Stimulated activated CD8-positive, alpha-beta memory T cell treated with anti-CD3 and anti-CD28 coated beads, Interleukin-4, amount 100 ng/mL, for 48 hours (primary cell): ENCODE data around the gene ZNF227.
"Not testable (repeated sequence)": the region's sequence is repeated elsewhere in the genome, so short reads cannot be mapped to it uniquely, and the experiment has no call there.

Experiments used
- DNase-seq: peaks from one replicate; pipeline ENCODE4 v3.0.0-alpha.2; 2020

The ZNF227 gene

DNA sequence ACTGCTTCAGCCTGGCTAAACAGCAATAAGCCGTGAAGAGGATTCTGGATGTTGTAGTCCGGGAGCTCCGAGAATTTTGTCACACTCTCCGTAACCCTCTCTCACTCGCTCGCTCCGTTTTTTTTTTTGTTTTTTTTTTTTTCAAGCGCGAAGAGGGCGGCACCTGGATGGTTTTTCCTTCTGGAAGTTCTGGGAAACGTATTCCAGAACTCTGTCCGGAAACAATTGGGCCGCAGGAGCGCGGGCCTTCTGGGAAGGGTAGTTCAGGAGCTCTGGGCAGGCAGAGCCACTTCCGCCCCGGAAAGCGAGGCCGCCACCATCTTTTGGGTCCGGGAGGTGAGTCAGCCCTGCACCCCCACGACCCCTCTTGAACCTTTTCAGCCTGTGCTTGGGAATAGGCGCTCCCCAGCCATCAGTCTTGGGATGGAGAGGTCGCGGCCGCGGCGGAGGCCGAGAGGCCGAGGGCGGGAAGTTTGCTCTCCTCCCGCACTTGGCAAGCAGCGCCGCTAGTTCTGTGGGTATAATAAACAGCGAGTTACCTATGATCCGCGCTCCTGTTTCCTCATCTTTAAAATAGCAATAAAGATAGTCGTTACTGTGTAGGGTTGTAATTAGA lies at the start of gene ZNF227:
Gene ZNF227, plus strand, starts transcription at position 283 of the 616 bp plus-strand sequence. CDS start 5,261 bp downstream, outside the sequence.
- DNase-seq: peak; percentile 85

DNA sequence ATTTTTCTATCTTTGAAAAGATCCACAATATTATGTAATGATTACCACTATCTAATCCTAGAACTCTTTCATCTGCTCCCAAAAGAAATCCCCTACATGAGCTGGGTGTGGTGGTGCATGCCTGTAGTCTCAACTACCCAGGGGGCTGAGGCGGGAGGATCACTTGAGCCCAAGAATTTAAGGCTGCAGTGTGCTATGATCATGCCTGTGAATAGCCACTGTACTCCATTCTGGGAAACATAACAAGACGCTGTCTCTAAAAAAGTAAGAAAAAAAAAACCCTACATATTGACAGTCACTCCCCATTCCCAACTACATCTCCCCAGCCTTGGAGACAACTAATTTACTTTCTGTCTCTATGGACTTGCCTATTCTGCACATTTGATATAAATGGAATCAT lies 48.5 kb upstream of the ZNF227 start:
- no peak for DNase-seq

GRCh38 chr19:44164327-44164672 lies 48.0 kb upstream of the ZNF227 start:
- no peak for DNase-seq

DNA sequence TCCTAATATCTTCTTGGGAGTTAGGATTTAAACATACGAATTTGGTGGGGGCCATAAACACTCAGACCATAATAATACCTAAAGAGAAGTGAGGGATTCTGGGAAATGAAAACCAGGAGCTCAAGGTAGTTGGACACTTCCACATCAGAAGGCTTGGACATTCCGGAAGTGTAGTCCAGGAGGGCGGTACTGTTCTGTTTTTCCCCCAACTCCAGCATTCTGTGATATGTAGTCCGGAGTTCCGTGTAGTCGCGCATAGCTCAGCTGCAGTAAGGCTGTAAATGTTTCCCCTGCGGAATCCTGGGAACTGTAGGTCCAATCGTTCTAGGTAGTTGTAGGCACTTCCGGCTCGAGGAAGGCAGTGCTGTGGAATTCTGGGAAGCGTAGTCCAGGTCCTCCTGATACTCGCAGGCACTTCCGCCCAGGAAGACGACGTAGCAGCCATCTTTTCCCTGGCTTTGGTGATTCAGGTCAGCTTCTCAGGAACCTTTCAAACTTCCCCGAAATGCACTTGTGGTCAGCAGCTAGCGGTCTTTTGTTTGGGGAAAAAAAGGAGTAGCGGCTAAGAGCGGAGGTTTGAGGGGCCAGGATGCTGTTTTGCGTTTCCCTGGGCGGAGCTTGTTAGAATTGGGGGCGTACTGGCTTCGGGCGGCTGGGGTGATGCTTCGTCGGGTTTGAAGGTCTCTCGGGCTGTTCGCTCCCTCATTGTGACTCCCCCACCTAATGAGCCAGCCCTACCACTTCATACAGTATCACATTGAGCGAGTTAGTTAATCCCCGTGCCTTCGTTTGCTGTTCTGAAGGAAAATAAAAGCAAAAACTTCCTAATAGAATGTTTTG lies 47.4 kb upstream of the ZNF227 start, which contains the start of gene ZNF226:
Gene ZNF226, plus strand, starts transcription at position 428 of the 840 bp plus-strand sequence. CDS start 4,981 bp downstream, outside the sequence.
- peak; percentile 82 for DNase-seq

- DNase-seq: not testable (repeated sequence)
These were observed 41.7 kb upstream of the ZNF227 start for GRCh38 chr19:44170660-44171059.

DNA sequence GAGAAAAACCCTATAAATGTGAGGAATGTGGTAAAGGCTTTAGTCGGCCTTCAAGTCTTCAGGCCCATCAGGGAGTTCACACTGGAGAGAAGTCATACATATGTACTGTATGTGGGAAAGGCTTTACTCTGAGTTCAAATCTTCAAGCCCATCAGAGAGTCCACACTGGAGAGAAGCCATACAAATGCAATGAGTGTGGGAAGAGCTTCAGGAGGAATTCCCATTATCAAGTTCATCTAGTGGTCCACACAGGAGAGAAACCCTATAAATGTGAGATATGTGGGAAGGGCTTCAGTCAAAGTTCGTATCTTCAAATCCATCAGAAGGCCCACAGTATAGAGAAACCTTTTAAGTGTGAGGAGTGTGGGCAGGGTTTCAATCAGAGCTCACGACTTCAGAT lies 35.7 kb upstream of the ZNF227 start:
- DNase-seq: no peak

- no peak for DNase-seq
These were observed 31.4 kb upstream of the ZNF227 start for GRCh38 chr19:44180968-44181367.

DNA sequence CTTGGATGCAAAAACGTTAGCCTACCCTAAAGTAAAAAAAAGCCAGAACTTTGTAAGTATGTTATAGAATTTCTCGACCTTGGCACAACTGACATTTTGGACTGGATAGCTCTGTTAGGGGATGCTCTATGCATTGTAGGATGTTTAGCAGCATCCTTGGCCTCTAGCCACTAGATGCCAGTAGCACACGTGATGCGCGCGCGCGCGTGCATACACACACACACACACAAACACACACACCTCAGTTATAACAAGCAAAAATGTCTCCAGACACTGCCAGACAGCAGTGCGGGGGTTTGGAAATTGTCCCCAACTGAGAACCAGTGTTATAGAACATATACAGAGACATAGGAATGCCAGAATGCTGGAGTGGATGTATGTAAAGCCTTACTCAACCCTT lies 30.2 kb upstream of the ZNF227 start:
- no peak for DNase-seq

- DNase-seq: no peak
These were observed 22.3 kb upstream of the ZNF227 start for GRCh38 chr19:44190020-44190419.

DNA sequence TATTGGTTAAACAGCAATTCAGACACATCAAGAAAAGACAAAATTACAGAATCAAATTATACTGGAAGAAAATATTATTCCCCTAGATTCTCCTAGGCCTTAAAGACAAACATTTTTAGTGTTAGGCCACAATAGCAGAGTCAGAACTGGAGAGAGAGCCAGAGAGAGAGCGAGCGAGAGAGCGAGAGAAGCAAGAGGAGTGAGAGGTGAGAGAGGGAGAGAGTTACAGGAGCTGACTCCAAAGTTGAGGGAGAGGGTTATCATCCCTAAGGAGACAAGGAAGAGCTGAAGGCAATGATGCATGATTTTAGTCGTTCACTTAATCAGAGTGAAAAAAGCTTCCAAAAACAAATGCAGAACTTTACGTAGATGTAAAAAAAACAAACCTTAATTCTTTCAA lies 20.2 kb upstream of the ZNF227 start:
- no peak for DNase-seq

GRCh38 chr19:44196772-44197171 lies 15.6 kb upstream of the ZNF227 start:
- no peak for DNase-seq

DNA sequence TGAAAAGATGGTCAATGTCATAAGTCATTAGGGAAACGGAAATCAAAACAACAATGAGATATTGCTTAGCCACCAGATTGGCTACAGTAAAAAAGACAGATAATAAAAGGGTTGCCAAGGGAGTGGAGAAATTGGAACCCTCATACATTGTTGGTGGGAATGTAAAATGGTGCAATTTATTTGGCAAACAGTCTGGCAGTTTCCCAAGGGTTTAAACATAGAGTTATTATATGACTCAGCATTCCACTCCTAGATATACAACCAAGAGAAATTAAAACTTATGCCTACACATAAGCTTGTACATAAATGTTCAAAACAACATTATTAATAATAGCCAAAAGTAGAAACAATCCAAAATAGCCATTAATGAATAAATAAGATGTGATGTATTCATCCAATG lies 9.9 kb upstream of the ZNF227 start:
- no peak for DNase-seq

- DNase-seq: no peak
These were observed 9.4 kb upstream of the ZNF227 start for GRCh38 chr19:44202974-44203373.

DNA sequence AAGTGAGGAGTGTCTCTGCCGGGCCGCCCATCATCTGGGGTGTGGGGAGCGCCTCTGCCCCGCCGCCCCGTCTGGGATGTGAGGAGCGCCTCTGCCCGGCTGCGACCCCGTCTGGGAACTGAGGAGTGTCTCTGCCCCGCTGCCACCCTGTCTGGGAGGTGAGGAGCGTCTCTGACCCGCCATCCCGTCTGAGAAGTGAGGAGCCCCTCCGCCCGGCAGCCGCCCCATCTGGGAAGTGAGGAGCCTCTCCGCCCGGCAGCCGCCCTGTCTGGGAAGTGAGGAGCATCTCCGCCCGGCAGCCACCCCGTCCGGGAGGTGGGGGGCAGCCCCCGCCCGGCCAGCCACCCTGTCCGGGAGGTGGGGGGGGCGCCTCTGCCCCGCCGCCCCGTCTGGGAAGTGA lies 8.5 kb upstream of the ZNF227 start:
- not testable (repeated sequence) for DNase-seq

DNA sequence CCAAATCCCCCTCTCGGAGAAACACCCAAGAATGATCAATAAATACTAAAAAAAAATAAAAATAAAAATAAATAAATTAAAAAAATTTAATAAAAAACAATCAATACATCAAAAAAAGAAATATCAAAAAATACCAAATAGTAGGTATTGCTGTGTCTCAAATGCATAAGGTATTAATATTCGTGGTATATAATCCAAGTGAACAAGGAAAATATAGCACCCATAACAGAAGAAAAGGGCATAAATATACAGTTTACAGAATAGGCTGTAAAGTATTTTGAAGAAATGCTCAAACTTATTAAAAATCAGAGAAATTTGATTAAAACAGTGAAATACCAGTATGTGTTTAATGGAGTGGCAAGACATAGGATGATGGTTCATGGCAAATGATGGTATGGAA lies 7.6 kb upstream of the ZNF227 start:
- no peak for DNase-seq

DNA sequence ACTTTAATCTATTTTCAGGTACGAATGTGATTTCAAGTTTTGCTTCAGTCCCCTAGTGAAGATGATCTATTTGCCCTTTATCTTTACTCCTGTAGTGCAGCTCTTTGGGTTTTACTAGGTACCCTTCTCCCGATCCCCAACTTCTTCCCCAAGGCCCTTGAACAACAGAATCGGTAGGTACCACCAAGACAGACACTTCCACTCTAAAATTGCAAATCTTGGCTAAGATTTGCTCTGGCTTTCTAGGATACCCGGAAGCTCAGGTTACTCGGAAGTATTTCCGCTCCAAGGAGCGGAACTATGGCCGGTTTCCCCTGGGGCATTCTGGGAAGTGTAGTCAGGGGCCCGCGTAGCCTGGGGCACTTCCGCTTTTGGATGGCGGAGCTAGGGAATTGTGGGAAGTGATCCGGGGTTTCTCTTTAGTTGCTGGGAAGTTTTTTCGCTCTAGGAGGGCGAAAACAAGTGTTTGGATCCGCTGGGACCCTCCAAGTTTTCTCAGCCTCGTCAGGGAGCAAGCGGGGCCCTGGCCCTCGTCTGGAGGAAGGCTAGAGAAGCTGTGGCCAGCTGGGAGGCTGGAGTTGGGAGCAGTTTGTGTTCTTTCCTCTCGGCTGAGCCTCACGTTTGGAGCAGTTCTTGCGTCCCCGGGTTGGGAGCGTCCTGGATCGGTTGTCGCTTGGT lies 5.1 kb upstream of the ZNF227 start:
- peak; percentile 82 for DNase-seq

GRCh38 chr19:44212866-44213346 lies 574 bp downstream of the ZNF227 start:
- DNase-seq: peak; percentile 25

- DNase-seq: not testable (repeated sequence)
These were observed 7.6 kb downstream of the ZNF227 start for GRCh38 chr19:44219926-44220325.

GRCh38 chr19:44220761-44221160 lies 8.4 kb downstream of the ZNF227 start:
- not testable (repeated sequence) for DNase-seq

GRCh38 chr19:44221291-44221690 lies 9.0 kb downstream of the ZNF227 start:
- DNase-seq: not testable (repeated sequence)

GRCh38 chr19:44228318-44228717 lies 16.0 kb downstream of the ZNF227 start:
- DNase-seq: no peak

GRCh38 chr19:44232867-44233266 lies 20.5 kb downstream of the ZNF227 start:
- no peak for DNase-seq

GRCh38 chr19:44236384-44236783 lies 24.1 kb downstream of the ZNF227 start:
- DNase-seq: no peak

GRCh38 chr19:44252332-44252731 lies 40.0 kb downstream of the ZNF227 start:
- DNase-seq: not testable (repeated sequence)
